ENCODE results near the gene PHEX.

Gene PHEX

DNA sequence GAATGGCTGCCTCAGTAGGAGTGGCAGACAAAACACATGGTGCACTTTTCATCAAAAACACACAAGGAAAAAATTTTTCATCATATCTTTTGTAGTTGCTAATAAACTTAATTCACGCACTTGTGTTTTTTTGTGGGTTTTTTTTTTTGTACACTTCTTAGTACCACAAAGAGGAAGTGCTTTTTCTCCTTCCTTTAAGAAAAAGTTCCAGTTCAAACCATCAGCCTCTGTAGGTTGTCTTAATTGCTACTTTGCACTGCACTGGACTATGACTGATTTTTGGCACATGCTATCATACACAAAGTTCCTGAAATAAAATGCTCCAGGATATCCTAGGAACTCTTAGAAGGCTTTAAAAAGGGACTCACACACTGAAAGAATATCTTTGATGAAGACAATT lies at the start of gene PHEX:
PHEX (plus strand) TSS at position 242 of the 400 bp plus-strand sequence. CDS start 681 bp downstream, outside the sequence.
- no peak for DNase-seq
- CTCF ChIA-PET = no interaction called here
- Mint-ChIP-seq H3K36me3 (no peaks in the 10 kb centered on the region), H3K4me3 (no peak within 1 kb of the TSS), H3K9me3 (no peaks in the 10 kb centered on the region), H3K4me1 (no peaks in the 10 kb centered on the region), H3K27ac (no peak within 1 kb of the TSS), H3K27me3 (no peaks in the 10 kb centered on the region)

DNA sequence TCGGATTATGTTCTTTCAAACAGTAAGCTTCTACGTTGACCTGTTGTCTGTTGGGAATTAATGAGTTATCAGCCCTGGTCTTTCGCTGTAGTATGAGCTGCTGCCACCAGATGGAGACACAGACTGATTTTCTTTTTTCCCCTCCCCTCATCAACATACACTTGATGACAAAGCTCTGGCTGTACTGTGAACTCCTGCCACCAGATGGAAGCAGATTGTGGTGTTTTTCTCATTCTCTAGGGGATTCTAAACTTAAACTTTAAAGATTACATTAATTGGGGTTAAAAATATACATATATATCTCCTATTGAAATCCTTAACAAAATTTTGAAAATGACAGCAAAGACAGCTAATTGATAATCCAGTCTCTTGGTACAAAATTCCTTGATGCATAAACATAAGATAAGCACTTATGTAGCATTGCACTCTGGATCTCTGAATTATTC lies 46.8 kb upstream of the PHEX start:
- Mint-ChIP-seq H3K27ac (no peak overlapping the region), H3K4me3 (no peak overlapping the region), H3K36me3 (peaks cover 16% of the 10 kb centered on the region), H3K4me1 (peaks cover 3% of the 10 kb centered on the region), H3K9me3 (no peaks in the 10 kb centered on the region), H3K27me3 (no peaks in the 10 kb centered on the region)
- peak; percentile 70 for DNase-seq
- CTCF ChIA-PET = interaction anchor here (0.6 to 2.4 kb wide), 18 partner anchors 9 to 1917 kb away, joined by 3 to 15 read pairs (median 5); partner anchors contain the start of gene MBTPS2

DNA sequence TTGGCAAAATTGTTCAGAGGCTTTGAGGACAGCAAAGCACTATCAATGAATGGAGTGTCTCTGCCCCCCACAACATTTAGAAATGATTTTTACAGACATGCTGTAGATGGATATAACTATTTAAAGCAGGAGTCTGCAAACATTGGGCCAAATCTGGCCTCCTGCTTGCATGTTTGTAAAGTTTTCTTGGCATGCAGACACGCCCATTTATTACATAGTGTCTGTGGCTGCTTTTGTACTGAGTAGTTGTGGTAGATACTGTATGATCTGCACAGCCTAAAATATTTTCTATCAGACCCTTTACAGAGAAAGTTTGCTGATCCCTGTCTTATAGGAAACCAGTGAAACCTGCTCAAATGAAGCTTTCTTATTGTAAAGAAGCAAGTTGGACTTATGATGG lies 45.5 kb upstream of the PHEX start:
- CTCF ChIA-PET = no interaction called here
- no peak overlapping the region for H3K27ac Mint-ChIP-seq
- DNase-seq = no peak
- peaks cover 18% of the 10 kb centered on the region for H3K36me3 Mint-ChIP-seq
- H3K4me1 Mint-ChIP-seq = peaks cover 9% of the 10 kb centered on the region
- H3K9me3 Mint-ChIP-seq = no peaks in the 10 kb centered on the region
- no peak overlapping the region for H3K4me3 Mint-ChIP-seq
- H3K27me3 Mint-ChIP-seq = no peaks in the 10 kb centered on the region

DNA sequence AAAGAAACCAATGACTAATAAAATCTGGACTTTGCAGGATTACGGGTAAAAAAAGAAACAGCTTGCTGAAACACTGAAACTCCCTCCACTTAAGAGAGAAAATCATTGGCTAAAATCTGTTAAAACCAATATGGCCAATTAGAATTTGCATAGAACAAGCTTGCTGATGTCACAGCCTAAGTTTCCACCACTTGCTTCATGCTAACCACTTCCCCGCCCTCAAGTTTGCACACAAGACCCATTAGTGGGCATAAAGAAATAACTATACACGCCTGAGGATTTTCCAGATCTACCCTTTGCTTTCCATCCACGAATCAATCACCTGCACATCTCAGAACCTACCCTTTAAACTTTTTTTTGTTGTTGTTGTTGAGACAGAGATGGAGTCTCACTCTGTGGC lies 42.7 kb upstream of the PHEX start:
- CTCF ChIA-PET = no interaction called here
- H3K27me3 Mint-ChIP-seq = no peaks in the 10 kb centered on the region
- H3K27ac Mint-ChIP-seq = no peak overlapping the region
- H3K9me3 Mint-ChIP-seq = no peaks in the 10 kb centered on the region
- H3K4me1 Mint-ChIP-seq = peaks cover 9% of the 10 kb centered on the region
- no peak overlapping the region for H3K4me3 Mint-ChIP-seq
- DNase-seq = no peak
- peaks cover 21% of the 10 kb centered on the region for H3K36me3 Mint-ChIP-seq

DNA sequence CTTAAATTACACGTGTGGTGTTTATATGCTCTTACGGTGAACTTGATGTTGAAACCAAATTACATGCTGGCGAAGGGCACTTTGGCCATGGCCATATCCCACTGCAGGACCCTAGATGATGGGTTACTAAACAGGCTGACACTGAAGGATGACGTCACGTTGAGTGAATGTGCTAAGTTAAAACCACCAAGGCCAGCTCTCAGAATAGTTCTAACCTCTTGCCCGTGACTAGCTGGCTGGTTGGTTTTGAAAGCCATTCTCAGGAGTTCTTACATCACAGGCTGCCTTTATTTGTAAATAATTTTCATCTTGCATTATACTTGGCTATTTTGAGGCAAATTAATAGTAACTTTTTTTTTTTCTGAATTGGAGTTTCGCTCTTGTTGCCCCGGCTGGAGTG lies 41.3 kb upstream of the PHEX start:
- Mint-ChIP-seq H3K4me1 (peaks cover 11% of the 10 kb centered on the region), H3K9me3 (no peaks in the 10 kb centered on the region), H3K27me3 (no peaks in the 10 kb centered on the region), H3K4me3 (no peak overlapping the region), H3K27ac (no peak overlapping the region), H3K36me3 (peaks cover 25% of the 10 kb centered on the region)
- DNase-seq = no peak
- CTCF ChIA-PET = no interaction called here

DNA sequence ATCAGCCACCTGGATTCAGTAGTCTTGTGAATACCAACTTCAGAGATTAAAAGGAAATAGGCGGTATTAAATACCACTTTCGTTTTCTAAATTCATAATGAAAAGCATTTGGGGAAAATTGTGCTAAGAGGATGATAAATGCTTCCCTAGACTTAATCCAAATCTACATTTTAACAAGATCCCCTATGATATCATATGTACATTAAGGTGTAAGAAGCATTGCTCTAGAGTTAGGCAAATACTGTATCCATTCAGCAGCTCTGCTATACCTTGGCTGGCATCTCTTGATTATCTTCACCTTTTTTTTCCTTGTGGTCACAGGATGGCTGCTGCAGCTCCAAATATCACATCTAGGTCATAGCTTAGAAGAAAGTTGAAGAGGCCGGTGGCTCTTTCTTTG lies 40.6 kb upstream of the PHEX start:
- no peak overlapping the region for H3K27ac Mint-ChIP-seq
- peaks cover 17% of the 10 kb centered on the region for H3K4me1 Mint-ChIP-seq
- no peak for DNase-seq
- no peaks in the 10 kb centered on the region for H3K9me3 Mint-ChIP-seq
- H3K4me3 Mint-ChIP-seq = no peak overlapping the region
- CTCF ChIA-PET = no interaction called here
- no peaks in the 10 kb centered on the region for H3K27me3 Mint-ChIP-seq
- H3K36me3 Mint-ChIP-seq = peaks cover 25% of the 10 kb centered on the region

DNA sequence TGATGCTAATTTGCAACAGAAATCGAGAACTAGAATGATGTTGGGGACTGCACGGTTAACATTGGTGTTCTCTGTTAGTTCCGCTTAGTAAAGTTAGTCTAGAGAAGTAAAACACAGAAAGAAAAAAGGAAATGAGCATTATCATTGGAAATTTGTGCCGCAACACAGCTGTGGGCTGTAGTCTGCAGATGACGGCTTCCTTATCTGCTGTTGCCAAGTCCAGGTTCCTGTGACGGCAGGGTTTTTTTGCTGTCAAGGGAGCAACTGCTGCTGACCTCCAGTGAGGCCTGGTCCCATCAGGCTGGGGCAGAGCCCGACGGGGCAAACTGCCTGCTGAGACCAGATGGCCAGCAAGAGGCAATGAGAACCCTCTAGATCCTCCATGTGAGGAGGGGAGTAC lies 38.9 kb upstream of the PHEX start:
- H3K4me1 Mint-ChIP-seq = peaks cover 29% of the 10 kb centered on the region

DNA sequence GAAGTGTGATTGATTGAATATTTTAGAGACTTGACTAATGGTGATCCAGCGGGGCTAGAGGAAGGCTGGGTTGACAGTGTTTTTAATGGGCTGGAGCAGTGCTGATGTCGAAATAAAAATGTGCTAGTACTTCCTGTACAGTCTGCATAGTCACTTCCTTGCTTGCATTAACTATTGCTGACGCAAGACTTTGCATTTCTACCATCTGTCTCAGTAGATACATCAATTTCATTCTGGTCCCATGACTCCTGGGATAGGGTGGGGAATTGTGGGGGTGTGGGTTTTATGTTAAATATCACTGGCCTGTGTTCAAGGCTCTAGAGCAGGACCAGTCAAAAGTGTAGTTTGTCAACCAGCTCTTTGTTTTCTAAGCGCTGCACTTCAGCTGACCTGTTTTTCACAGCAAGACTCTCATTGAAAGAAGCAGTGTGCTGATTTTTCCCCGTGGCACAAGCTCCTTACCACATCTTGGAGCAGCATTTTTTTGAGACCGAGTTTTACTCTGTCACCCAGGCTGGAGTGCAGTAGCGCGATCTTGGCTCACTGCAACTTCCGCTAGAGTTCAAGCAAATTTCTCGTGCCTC lies 35.2 kb upstream of the PHEX start:
- H3K36me3 Mint-ChIP-seq = peaks cover 22% of the 10 kb centered on the region
- no peak for DNase-seq

More for the DNA sequence above, 38.9 kb upstream of the PHEX start:
- Mint-ChIP-seq H3K9me3 (no peaks in the 10 kb centered on the region), H3K27me3 (no peaks in the 10 kb centered on the region), H3K36me3 (peaks cover 31% of the 10 kb centered on the region), H3K27ac (no peak overlapping the region), H3K4me3 (no peak overlapping the region)
- no peak for DNase-seq
- CTCF ChIA-PET = no interaction called here

DNA sequence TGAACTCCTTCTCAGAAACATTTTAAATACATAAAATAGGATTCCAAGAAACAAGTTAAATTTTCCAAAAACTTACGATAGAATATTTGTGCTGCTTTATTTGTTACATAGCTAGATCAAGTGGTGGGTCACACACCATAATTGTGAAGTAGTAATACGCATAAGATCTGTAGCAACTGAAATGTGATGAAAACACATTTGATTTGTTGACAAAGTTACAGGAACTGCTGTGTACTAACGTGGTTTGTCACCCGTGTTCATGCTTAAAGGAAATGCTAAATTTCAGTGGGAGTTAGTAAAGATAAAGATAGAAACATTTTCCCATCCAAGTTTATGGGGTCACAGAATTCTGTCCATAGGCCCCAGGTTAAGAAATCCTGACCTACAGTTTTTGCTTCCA lies 34.1 kb upstream of the PHEX start:
- Mint-ChIP-seq H3K4me3 (no peak overlapping the region), H3K27ac (no peak overlapping the region), H3K9me3 (no peaks in the 10 kb centered on the region), H3K4me1 (peaks cover 20% of the 10 kb centered on the region), H3K27me3 (no peaks in the 10 kb centered on the region), H3K36me3 (peaks cover 27% of the 10 kb centered on the region)
- CTCF ChIA-PET = interaction anchor here (1.0 to 3.5 kb wide), 2 partner anchors 13 to 24 kb away, joined by 4 to 13 read pairs; no protein-coding TSS in a partner anchor
- no peak for DNase-seq

More for the DNA sequence above, 35.2 kb upstream of the PHEX start:
- Mint-ChIP-seq H3K4me3 (no peak overlapping the region), H3K9me3 (no peaks in the 10 kb centered on the region), H3K27me3 (no peaks in the 10 kb centered on the region), H3K4me1 (peaks cover 20% of the 10 kb centered on the region), H3K27ac (no peak overlapping the region)
- CTCF ChIA-PET = interaction anchor here (3.5 kb wide), 1 partner anchor 12 kb away, joined by 13 read pairs; no protein-coding TSS in a partner anchor

DNA sequence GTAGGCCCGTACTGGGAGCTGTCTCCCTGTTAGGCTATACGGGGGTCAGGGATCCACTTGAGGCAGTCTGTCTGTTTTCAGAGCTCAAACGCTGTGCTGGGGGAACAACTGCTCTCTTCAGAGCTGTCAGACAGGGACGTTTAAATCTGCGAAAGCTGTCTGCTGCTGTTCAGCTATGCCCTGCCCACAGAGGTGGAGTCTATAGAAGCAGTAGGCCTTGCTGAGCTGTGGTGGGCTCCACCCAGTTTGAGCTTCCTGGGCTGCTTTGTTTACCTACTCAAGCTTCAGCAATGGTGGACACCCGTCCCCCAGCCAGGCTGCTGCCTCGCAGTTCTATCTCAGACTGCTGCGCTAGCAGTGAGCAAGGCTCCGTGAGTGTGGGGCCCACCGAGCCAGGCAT lies 27.3 kb upstream of the PHEX start:
- Mint-ChIP-seq H3K4me1 (no peaks in the 10 kb centered on the region), H3K27me3 (no peaks in the 10 kb centered on the region), H3K9me3 (no peaks in the 10 kb centered on the region), H3K36me3 (peaks cover 19% of the 10 kb centered on the region), H3K27ac (no peak overlapping the region), H3K4me3 (no peak overlapping the region)
- CTCF ChIA-PET = no interaction called here
- no peak for DNase-seq

DNA sequence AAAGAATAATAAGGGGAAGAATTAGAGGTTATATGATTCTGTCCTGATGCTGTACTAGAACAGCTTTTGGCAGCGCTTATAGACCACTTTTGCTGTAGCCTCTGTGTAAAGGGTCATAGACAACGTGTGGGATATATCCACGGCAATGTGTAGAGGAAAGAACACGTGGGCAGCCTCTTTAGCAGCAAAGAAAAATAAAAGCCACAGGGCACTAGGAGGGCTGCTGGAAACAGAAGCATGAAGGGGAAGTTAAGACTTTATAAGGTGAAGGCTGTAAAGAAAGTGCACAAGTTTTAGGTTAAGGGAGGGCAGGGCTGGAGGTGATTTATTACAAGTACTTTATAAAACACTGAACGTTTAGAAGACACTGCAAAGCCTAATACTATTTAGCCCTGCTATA lies 20.1 kb upstream of the PHEX start:
- DNase-seq = no peak
- CTCF ChIA-PET = no interaction called here
- Mint-ChIP-seq H3K27me3 (no peaks in the 10 kb centered on the region), H3K4me3 (no peak overlapping the region), H3K36me3 (no peaks in the 10 kb centered on the region), H3K9me3 (no peaks in the 10 kb centered on the region), H3K27ac (no peak overlapping the region), H3K4me1 (no peaks in the 10 kb centered on the region)

DNA sequence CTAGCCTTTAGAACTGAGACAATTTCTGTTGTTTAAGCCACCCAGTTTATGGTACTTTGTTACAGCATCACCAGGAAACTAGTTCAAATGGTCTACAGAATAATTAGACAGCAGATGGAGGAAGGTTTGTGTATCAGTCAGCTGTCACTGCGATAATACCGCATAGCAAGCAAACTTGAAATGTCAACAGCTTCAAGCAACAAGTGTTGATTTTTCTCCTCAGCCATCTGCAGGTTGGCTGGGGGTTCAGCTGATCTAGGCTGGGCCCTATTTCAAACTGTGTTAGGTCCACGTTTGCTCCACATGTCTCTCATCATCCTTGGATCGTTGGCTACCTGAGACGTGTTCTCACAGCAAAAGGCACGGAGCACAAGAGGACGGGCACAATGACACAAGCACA lies 19.2 kb upstream of the PHEX start:
- H3K4me1 Mint-ChIP-seq = no peaks in the 10 kb centered on the region
- H3K27me3 Mint-ChIP-seq = no peaks in the 10 kb centered on the region
- H3K27ac Mint-ChIP-seq = no peak overlapping the region
- CTCF ChIA-PET = no interaction called here
- DNase-seq = no peak
- no peaks in the 10 kb centered on the region for H3K36me3 Mint-ChIP-seq
- H3K9me3 Mint-ChIP-seq = no peaks in the 10 kb centered on the region
- no peak overlapping the region for H3K4me3 Mint-ChIP-seq

DNA sequence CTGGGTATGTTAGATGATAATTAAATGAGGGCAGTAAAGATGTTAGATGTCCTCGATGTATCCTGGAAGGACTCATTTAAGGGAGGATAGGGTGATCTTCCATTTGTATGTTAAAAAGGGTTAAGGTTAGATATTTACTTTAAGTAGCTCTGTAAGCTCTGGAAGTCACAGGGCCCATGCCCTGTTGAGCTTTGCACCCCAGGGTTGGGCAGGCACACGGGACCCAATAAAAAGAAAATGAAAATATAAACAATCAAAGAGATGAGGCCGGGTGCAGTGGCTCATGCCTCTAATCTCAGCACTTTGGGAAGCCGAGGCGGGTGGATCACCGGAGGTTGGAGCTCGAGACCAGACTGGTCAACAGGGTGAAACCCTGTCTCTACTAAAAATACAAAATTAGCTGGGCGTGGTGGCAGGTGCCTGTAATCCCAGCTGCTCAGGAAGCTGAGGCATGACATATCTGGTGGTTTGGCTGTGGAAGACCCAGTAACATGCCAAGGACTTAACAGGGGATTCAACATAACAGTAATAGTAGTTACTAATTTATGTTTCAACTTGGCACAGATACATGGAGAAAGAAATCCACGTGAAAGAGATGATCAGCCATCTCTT lies 16.9 kb upstream of the PHEX start:
- Mint-ChIP-seq H3K27ac (no peak overlapping the region), H3K4me3 (no peak overlapping the region), H3K27me3 (no peaks in the 10 kb centered on the region), H3K4me1 (no peaks in the 10 kb centered on the region), H3K9me3 (no peaks in the 10 kb centered on the region), H3K36me3 (no peaks in the 10 kb centered on the region)
- no peak for DNase-seq
- CTCF ChIA-PET = no interaction called here

DNA sequence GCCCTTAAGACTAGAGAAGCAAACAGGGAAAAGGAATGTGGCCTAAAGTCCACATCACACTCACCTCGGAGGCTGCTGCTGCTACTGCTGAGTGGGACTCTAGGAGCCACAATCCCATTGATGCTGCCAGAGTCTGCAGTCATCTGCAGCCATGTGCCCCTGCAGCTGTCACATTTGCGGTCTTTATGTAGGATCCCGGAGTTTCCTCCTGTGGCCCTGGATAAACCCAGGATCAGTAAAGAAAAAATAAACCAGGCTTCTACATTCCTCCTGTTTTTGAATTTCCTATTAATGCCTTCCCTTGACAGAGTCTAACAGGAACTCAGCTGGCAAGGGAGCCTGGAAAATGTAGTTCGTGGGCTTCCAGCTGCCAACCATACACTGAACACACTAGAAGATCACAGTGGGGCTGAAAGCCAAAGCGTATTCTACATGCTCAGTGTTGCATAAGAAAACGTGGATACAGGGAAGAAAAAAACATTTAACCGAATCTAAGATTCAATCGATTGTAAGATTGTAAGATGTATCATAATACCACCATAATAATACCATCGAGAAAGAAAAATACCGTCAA lies 10.3 kb upstream of the PHEX start:
- no peaks in the 10 kb centered on the region for H3K27me3 Mint-ChIP-seq
- H3K4me3 Mint-ChIP-seq = no peak overlapping the region
- no peak for DNase-seq
- CTCF ChIA-PET = no interaction called here
- no peaks in the 10 kb centered on the region for H3K9me3 Mint-ChIP-seq
- no peak overlapping the region for H3K27ac Mint-ChIP-seq
- H3K36me3 Mint-ChIP-seq = no peaks in the 10 kb centered on the region
- no peaks in the 10 kb centered on the region for H3K4me1 Mint-ChIP-seq

DNA sequence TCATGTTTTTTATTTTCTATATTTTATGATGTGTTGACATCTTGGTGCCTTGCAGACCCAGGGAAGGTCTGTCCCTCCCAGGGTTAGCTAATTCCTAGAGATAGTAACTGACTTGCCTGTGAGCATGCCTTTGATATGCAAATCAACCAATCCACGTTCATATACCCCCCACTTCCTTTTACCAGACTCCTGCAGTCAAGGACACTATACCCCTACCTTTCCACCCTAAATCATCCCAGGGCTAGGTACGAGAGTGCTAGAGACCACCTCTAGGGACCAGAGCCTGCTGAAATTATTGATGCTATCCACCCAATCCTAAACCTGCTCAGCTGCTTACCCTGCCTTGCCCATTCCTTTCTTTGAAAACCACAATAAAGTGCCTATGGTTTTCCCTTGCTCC lies 7.5 kb upstream of the PHEX start:
- CTCF ChIA-PET = no interaction called here
- H3K4me1 Mint-ChIP-seq = no peaks in the 10 kb centered on the region
- no peaks in the 10 kb centered on the region for H3K36me3 Mint-ChIP-seq
- H3K4me3 Mint-ChIP-seq = no peak overlapping the region
- no peaks in the 10 kb centered on the region for H3K9me3 Mint-ChIP-seq
- no peak overlapping the region for H3K27ac Mint-ChIP-seq
- DNase-seq = no peak
- H3K27me3 Mint-ChIP-seq = no peaks in the 10 kb centered on the region

Data from activated naive CD4-positive, alpha-beta T cell treated with anti-CD3 and anti-CD28 coated beads, Interleukin-2, amount 10 ng/mL, durations not matched to agents 7 days and 5 days (primary cell).